Neural cell (in vitro differentiated cells): ENCODE measurements around the gene SNRK. TPM values are rescaled to one million over a fixed set of nuclear protein-coding genes. Genes with fewer than 3 reads are reported as not detected.

ENCODE experiments used
- H2AFZ ChIP-seq: fragments of 200-600, 300-800 bp; sonication (generic), shearing (Covaris generic); 2 replicates; pipeline ENCODE4 v1.6.0; 2014; ENCODE audit warnings: low read depth, mild to moderate bottlenecking, antibody characterized with exemption, low read length, moderate library complexity
- H3F3A ChIP-seq: fragments of 200-600 bp; shearing (Covaris generic); 2 replicates; pipeline ENCODE4 v1.6.1; 2016; ENCODE audit warnings: mild to moderate bottlenecking, moderate library complexity, mixed read lengths, antibody characterized with exemption, low read length; ENCODE audit not compliant: insufficient read depth, poor library complexity, severe bottlenecking
- H3K27ac ChIP-seq: fragments of 200-600, 300-800 bp; sonication (generic), shearing (Covaris generic); 2 replicates; pipeline ENCODE4 v1.5.1; 2014; ENCODE audit warnings: mild to moderate bottlenecking, low read length, moderate library complexity
- H3K27me3 ChIP-seq: fragments of 300-800, 200-600 bp; sonication (generic), shearing (Covaris generic); 2 replicates; pipeline ENCODE4 v1.6.0; 2014; ENCODE audit warnings: mild to moderate bottlenecking, low read depth, low read length, moderate library complexity; ENCODE audit not compliant: insufficient read depth
- H3K36me3 ChIP-seq: fragments of 300-800, 200-600 bp; sonication (generic), shearing (Covaris generic); 2 replicates; pipeline ENCODE4 v1.5.1; 2014; ENCODE audit warnings: mild to moderate bottlenecking, antibody characterized with exemption, low read length, moderate library complexity; ENCODE audit not compliant: insufficient read depth
- H3K4me2 ChIP-seq: fragments of 300-800, 200-600 bp; sonication (generic), shearing (Covaris generic); 2 replicates; pipeline ENCODE4 v1.6.0; 2014; ENCODE audit warnings: mild to moderate bottlenecking, low read length
- H3K4me3 ChIP-seq: fragments of 300-800, 200-600 bp; sonication (generic), shearing (Covaris generic); 2 replicates; pipeline ENCODE4 v1.5.1; 2014; ENCODE audit warnings: mild to moderate bottlenecking, low read length, moderate library complexity
- H3K79me2 ChIP-seq: fragments of 200-600 bp; shearing (Covaris generic); replicated peaks from 2 replicates; pipeline ENCODE4 v1.6.0; 2014; ENCODE audit warnings: mild to moderate bottlenecking, low read length, moderate library complexity; ENCODE audit not compliant: insufficient read depth
- H3K9ac ChIP-seq: fragments of 300-800, 200-600 bp; sonication (generic), shearing (Covaris generic); 2 replicates; pipeline ENCODE4 v1.6.1; 2016; ENCODE audit warnings: mild to moderate bottlenecking, low read length, mixed read lengths
- H3K9me2 ChIP-seq: fragments of 200-600 bp; shearing (Covaris generic); 2 replicates; pipeline ENCODE4 v1.6.1; 2016; ENCODE audit warnings: mild to moderate bottlenecking, low read length, mixed read lengths; ENCODE audit not compliant: insufficient read depth
- H3K9me3 ChIP-seq: fragments of 200-600, 300-800 bp; sonication (generic), shearing (Covaris generic); 2 replicates; pipeline ENCODE4 v1.6.1; 2016; ENCODE audit warnings: mild to moderate bottlenecking, mixed run types, low read length, moderate library complexity, mixed read lengths
- H4K20me1 ChIP-seq: fragments of 200-600 bp; shearing (Covaris generic); 2 replicates; pipeline ENCODE4 v1.6.1; 2016; ENCODE audit warnings: mild to moderate bottlenecking, mixed run types; ENCODE audit not compliant: insufficient read depth
- CTCF ChIP-seq: fragments of 450-650 bp; IDR thresholded peaks from 2 replicates; pipeline ENCODE4 v1.5.1; 2014; ENCODE audit warnings: antibody characterized with exemption, mild to moderate bottlenecking, moderate library complexity; ENCODE audit not compliant: poor library complexity, severe bottlenecking
- EP300 ChIP-seq: fragments of 450-650 bp; conservative IDR thresholded peaks from 2 replicates; pipeline ENCODE4 v1.6.1; 2014; ENCODE audit warnings: antibody characterized with exemption, mild to moderate bottlenecking, moderate library complexity; ENCODE audit not compliant: poor library complexity, severe bottlenecking
- EZH2 ChIP-seq: fragments of 200-600, 300-800 bp; shearing (Covaris generic), sonication (generic); IDR thresholded peaks from 2 replicates; pipeline ENCODE4 v1.6.1; 2014; ENCODE audit warnings: antibody characterized with exemption, low read length, borderline replicate concordance, mild to moderate bottlenecking; ENCODE audit not compliant: insufficient read depth, poor library complexity, severe bottlenecking
- MXI1 ChIP-seq: fragments of 450-650 bp; conservative IDR thresholded peaks from 2 replicates; pipeline ENCODE4 v1.6.1; 2014; ENCODE audit warnings: antibody characterized with exemption, mild to moderate bottlenecking; ENCODE audit not compliant: poor library complexity, severe bottlenecking
- POLR2AphosphoS5 ChIP-seq: IDR thresholded peaks from 2 replicates; pipeline ENCODE4 v1.6.1; 2012
- RAD21 ChIP-seq: fragments of 450-650 bp; conservative IDR thresholded peaks from 2 replicates; pipeline ENCODE4 v1.6.1; 2014; ENCODE audit warnings: antibody characterized with exemption, mild to moderate bottlenecking, moderate library complexity
- REST ChIP-seq: IDR thresholded peaks from 2 replicates; pipeline ENCODE4 v1.6.1; 2012; ENCODE audit warnings: borderline replicate concordance
- SMC3 ChIP-seq: fragments of 450-650 bp; conservative IDR thresholded peaks from 2 replicates; pipeline ENCODE4 v1.6.1; 2014; ENCODE audit warnings: antibody characterized with exemption, mild to moderate bottlenecking, moderate library complexity; ENCODE audit not compliant: poor library complexity
- TAF1 ChIP-seq: IDR thresholded peaks from 2 replicates; pipeline ENCODE4 v1.6.1; 2012; ENCODE audit warnings: low read depth
- polyA plus RNA-seq: library from polyadenylated mRNA; depleted of rRNA; stranded (reverse); fragments of >200 nt; gene quantifications from 2 replicates; pipeline ENCODE4 v1.2.3, GENCODE V29; 2014

SNRK gene
- polyA plus RNA-seq, 1 donor from 2014 or later, result 27.3 TPM

- Histone ChIP-seq H3K9me2 (no peaks in the 10 kb centered on the region), H3F3A (no peaks in the 10 kb centered on the region), H3K36me3 (no peaks in the 10 kb centered on the region), H4K20me1 (no peaks in the 10 kb centered on the region), H3K79me2 (no peaks in the 10 kb centered on the region), H3K27me3 (no peaks in the 10 kb centered on the region), H3K9me3 (no peaks in the 10 kb centered on the region), H3K4me2 (no peak overlapping the region), H3K27ac (no peak overlapping the region), H2AFZ (no peak overlapping the region), H3K9ac (no peak overlapping the region), H3K4me3 (no peak overlapping the region)
- TF ChIP-seq SMC3, result no peak
- no peak for TF ChIP-seq TAF1
- TF ChIP-seq CTCF, result no peak
- no peak for TF ChIP-seq POLR2AphosphoS5
- TF ChIP-seq EP300, result no peak
- no peak for TF ChIP-seq MXI1
- no peak for TF ChIP-seq EZH2
- TF ChIP-seq REST, result no peak
- TF ChIP-seq RAD21, result no peak
Measured at GRCh38 chr3:43394041-43394554, 107.8 kb downstream of the SNRK start.

GRCh38 chr3:43399034-43399433 is 112.7 kb downstream of the SNRK start:
- no peak overlapping the region for H3K27ac ChIP-seq
- H3K36me3 ChIP-seq, result no peaks in the 10 kb centered on the region
- H4K20me1 ChIP-seq, result no peaks in the 10 kb centered on the region
- no peaks in the 10 kb centered on the region for H3K9me3 ChIP-seq
- H3K4me3 ChIP-seq, result no peak overlapping the region
- no peaks in the 10 kb centered on the region for H3K79me2 ChIP-seq
- no peaks in the 10 kb centered on the region for H3F3A ChIP-seq
- no peaks in the 10 kb centered on the region for H3K9me2 ChIP-seq
- H2AFZ ChIP-seq, result no peak overlapping the region
- H3K4me2 ChIP-seq, result no peak overlapping the region
- no peak for TF ChIP-seq CTCF
- TF ChIP-seq RAD21, result no peak
- TF ChIP-seq SMC3, result no peak
- no peak for TF ChIP-seq TAF1
- no peak for TF ChIP-seq MXI1
- TF ChIP-seq EP300, result no peak
- TF ChIP-seq EZH2, result no peak
- TF ChIP-seq POLR2AphosphoS5, result no peak
- TF ChIP-seq REST, result no peak
- H3K9ac ChIP-seq, result no peak overlapping the region
- no peaks in the 10 kb centered on the region for H3K27me3 ChIP-seq
